ENCODE data around the gene TEX47.

DNA sequence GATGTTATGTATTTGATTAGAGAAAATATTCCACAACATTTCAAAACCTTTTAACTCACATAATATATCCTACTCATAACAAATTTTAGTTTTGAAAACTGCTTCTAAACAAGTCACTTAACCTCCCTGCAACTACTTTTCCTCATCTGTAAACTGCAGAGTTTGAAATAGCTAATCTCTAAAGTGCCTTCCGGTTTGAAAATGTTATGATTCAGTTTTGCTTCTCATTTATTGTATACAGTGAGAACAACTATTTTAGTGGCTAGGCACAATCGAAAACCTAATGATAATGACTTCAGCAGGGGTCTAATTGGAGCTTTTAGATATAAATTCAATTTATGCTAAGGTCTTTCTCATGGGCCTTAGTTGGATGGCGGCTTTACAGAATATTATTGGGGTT is 30.7 kb upstream of the TEX47 start:
- TF ChIP-seq CTCF (IDR thresholded peaks at IDR 0.05) (no peak), POLR2A (IDR thresholded peaks at IDR 0.05) (no peak)

All from body of pancreas (tissue), 4 donors.